Neural progenitor cell (in vitro differentiated cells): ENCODE measurements around the gene LYST. TPM values are rescaled to one million over a fixed set of nuclear protein-coding genes. Genes with fewer than 3 reads are reported as not detected.

Source experiments
- DNase-seq: peaks from one replicate; pipeline ENCODE4 v3.0.0-alpha.2; 2016; ENCODE audit warnings: low spot score
- H2AFZ ChIP-seq: fragments of 200-600 bp; sonication (generic); replicated peaks from 2 replicates; pipeline ENCODE4 v1.6.1; 2016; ENCODE audit warnings: antibody characterized with exemption
- H3F3A ChIP-seq: fragments of 200-600 bp; sonication (generic); 2 replicates; pipeline ENCODE4 v1.6.1; 2016; ENCODE audit warnings: antibody characterized with exemption, low read depth
- H3K27ac ChIP-seq: fragments of 200-600 bp; sonication (generic); 2 replicates; pipeline ENCODE4 v1.5.1; 2016; ENCODE audit warnings: mild to moderate bottlenecking
- H3K27me3 ChIP-seq: fragments of 200-600 bp; sonication (generic); 2 replicates; pipeline ENCODE4 v1.6.1; 2016; ENCODE audit warnings: mild to moderate bottlenecking, moderate library complexity
- H3K36me3 ChIP-seq: fragments of 200-600 bp; sonication (generic); 2 replicates; pipeline ENCODE4 v1.5.1; 2016
- H3K4me1 ChIP-seq: fragments of 200-600 bp; sonication (generic); 2 replicates; pipeline ENCODE4 v1.6.1; 2016; ENCODE audit warnings: mixed run types
- H3K4me2 ChIP-seq: fragments of 200-600 bp; sonication (generic); 2 replicates; pipeline ENCODE4 v1.6.1; 2016
- H3K4me3 ChIP-seq: fragments of 200-600 bp; sonication (generic); 2 replicates; pipeline ENCODE4 v1.5.1; 2016
- H3K79me2 ChIP-seq: fragments of 200-600 bp; sonication (generic); 2 replicates; pipeline ENCODE4 v1.6.1; 2016; ENCODE audit warnings: low read depth
- H3K9ac ChIP-seq: fragments of 200-600 bp; sonication (generic); 2 replicates; pipeline ENCODE4 v1.6.1; 2016
- H3K9me3 ChIP-seq: fragments of 200-600 bp; sonication (generic); 2 replicates; pipeline ENCODE4 v1.5.1; 2016; ENCODE audit warnings: low read depth
- H4K20me1 ChIP-seq: fragments of 200-600 bp; sonication (generic); 2 replicates; pipeline ENCODE4 v1.6.1; 2016; ENCODE audit warnings: low read depth
- H3K27ac Mint-ChIP-seq: 3 replicates; pipeline ENCODE4 v1.8.0; 2021; ENCODE audit warnings: mixed read lengths
- H3K27me3 Mint-ChIP-seq: 2 replicates; pipeline ENCODE4 v1.8.0; 2022; ENCODE audit warnings: low read depth, mild to moderate bottlenecking, inconsistent platforms, moderate library complexity, mixed read lengths; ENCODE audit not compliant: insufficient read depth
- H3K36me3 Mint-ChIP-seq: 3 replicates; pipeline ENCODE4 v1.8.0; 2021; ENCODE audit warnings: mixed read lengths
- H3K4me1 Mint-ChIP-seq: 3 replicates; pipeline ENCODE4 v1.8.0; 2021; ENCODE audit warnings: mixed read lengths
- H3K4me3 Mint-ChIP-seq: 3 replicates; pipeline ENCODE4 v1.8.0; 2021; ENCODE audit warnings: mild to moderate bottlenecking, moderate library complexity, mixed read lengths
- H3K9me3 Mint-ChIP-seq: 3 replicates; pipeline ENCODE4 v1.8.0; 2020; ENCODE audit warnings: mixed read lengths
- CTCF ChIP-seq: fragments of 200-600 bp; sonication (generic); IDR thresholded peaks from 2 replicates; pipeline ENCODE4 v1.5.1; 2017; ENCODE audit warnings: antibody characterized with exemption, mild to moderate bottlenecking
- EZH2 ChIP-seq: fragments of 200-600 bp; sonication (generic); IDR thresholded peaks from 2 replicates; pipeline ENCODE4 v1.6.1; 2017; ENCODE audit warnings: antibody characterized with exemption, mild to moderate bottlenecking, moderate library complexity
- EZH2phosphoT487 ChIP-seq: fragments of 200-600 bp; sonication (generic); IDR thresholded peaks from 2 replicates; pipeline ENCODE4 v1.6.1; 2017; ENCODE audit warnings: antibody characterized with exemption
- total RNA-seq: library from RNA; depleted of rRNA; stranded (reverse); fragments of >200 nt; gene quantifications from 2 replicates; pipeline ENCODE4 v1.2.3, GENCODE V29; 2015; ENCODE audit warnings: low replicate concordance

LYST gene
- total RNA-seq, 1 donor from 2014 or later, result 0.82 TPM

GRCh38 chr1:235874261-235874660 is 7.6 kb upstream of the LYST start:
- H3K27ac ChIP-seq, result no peak overlapping the region
- peaks cover 27% of the 10 kb centered on the region for H3K27me3 ChIP-seq
- no peak for DNase-seq
- Mint-ChIP-seq H3K27ac (no peak overlapping the region), H3K9me3 (no peaks in the 10 kb centered on the region), H3K4me3 (no peak overlapping the region), H3K36me3 (no peaks in the 10 kb centered on the region), H3K4me1 (no peaks in the 10 kb centered on the region), H3K27me3 (peaks cover 3% of the 10 kb centered on the region)
- no peak overlapping the region for H3K4me3 ChIP-seq
- H3K4me2 ChIP-seq, result no peak overlapping the region
- H3K4me1 ChIP-seq, result no peaks in the 10 kb centered on the region
- TF ChIP-seq EZH2 (no peak), CTCF (no peak), EZH2phosphoT487 (no peak)
- H3K79me2 ChIP-seq, result no peaks in the 10 kb centered on the region
- H3K9me3 ChIP-seq, result no peaks in the 10 kb centered on the region
- no peaks in the 10 kb centered on the region for H3F3A ChIP-seq
- no peaks in the 10 kb centered on the region for H3K36me3 ChIP-seq
- H2AFZ ChIP-seq, result no peak overlapping the region
- H3K9ac ChIP-seq, result no peak overlapping the region
- H4K20me1 ChIP-seq, result no peaks in the 10 kb centered on the region

GRCh38 chr1:235873571-235873970 is 6.9 kb upstream of the LYST start:
- Histone ChIP-seq H3K27ac (no peak overlapping the region), H3K4me2 (no peak overlapping the region), H3K4me1 (no peaks in the 10 kb centered on the region), H3K79me2 (no peaks in the 10 kb centered on the region), H3K27me3 (peaks cover 27% of the 10 kb centered on the region), H3K9me3 (no peaks in the 10 kb centered on the region), H3K36me3 (no peaks in the 10 kb centered on the region), H3K9ac (no peak overlapping the region), H3F3A (no peaks in the 10 kb centered on the region), H2AFZ (no peak overlapping the region), H4K20me1 (no peaks in the 10 kb centered on the region), H3K4me3 (no peak overlapping the region)
- no peaks in the 10 kb centered on the region for H3K9me3 Mint-ChIP-seq
- no peaks in the 10 kb centered on the region for H3K36me3 Mint-ChIP-seq
- H3K27me3 Mint-ChIP-seq, result peaks cover 3% of the 10 kb centered on the region
- no peaks in the 10 kb centered on the region for H3K4me1 Mint-ChIP-seq
- TF ChIP-seq CTCF (no peak), EZH2 (no peak), EZH2phosphoT487 (no peak)
- no peak overlapping the region for H3K27ac Mint-ChIP-seq
- H3K4me3 Mint-ChIP-seq, result no peak overlapping the region
- no peak for DNase-seq

- H3F3A ChIP-seq, result no peaks in the 10 kb centered on the region
- H3K4me3 ChIP-seq, result no peak overlapping the region
- no peak overlapping the region for H2AFZ ChIP-seq
- no peak for DNase-seq
- H3K9me3 Mint-ChIP-seq, result no peaks in the 10 kb centered on the region
- H3K27ac ChIP-seq, result no peak overlapping the region
- no peaks in the 10 kb centered on the region for H3K9me3 ChIP-seq
- H3K27me3 Mint-ChIP-seq, result peaks cover 7% of the 10 kb centered on the region
- no peaks in the 10 kb centered on the region for H3K36me3 ChIP-seq
- peaks cover 27% of the 10 kb centered on the region for H3K27me3 ChIP-seq
- no peak overlapping the region for H3K9ac ChIP-seq
- no peaks in the 10 kb centered on the region for H3K4me1 ChIP-seq
- no peaks in the 10 kb centered on the region for H4K20me1 ChIP-seq
- no peak overlapping the region for H3K27ac Mint-ChIP-seq
- no peaks in the 10 kb centered on the region for H3K4me1 Mint-ChIP-seq
- no peak overlapping the region for H3K4me2 ChIP-seq
- H3K79me2 ChIP-seq, result no peaks in the 10 kb centered on the region
- TF ChIP-seq CTCF, result no peak
- H3K36me3 Mint-ChIP-seq, result no peaks in the 10 kb centered on the region
- H3K4me3 Mint-ChIP-seq, result no peak overlapping the region
Observed at GRCh38 chr1:235873045-235873444, 6.3 kb upstream of the LYST start.

GRCh38 chr1:235872270-235872669 is 5.6 kb upstream of the LYST start:
- no peaks in the 10 kb centered on the region for H4K20me1 ChIP-seq
- no peak overlapping the region for H3K4me3 Mint-ChIP-seq
- H3K27me3 ChIP-seq, result peaks cover 27% of the 10 kb centered on the region
- no peaks in the 10 kb centered on the region for H3K9me3 Mint-ChIP-seq
- H3K9ac ChIP-seq, result no peak overlapping the region
- H3K4me1 Mint-ChIP-seq, result peaks cover 2% of the 10 kb centered on the region
- H3K9me3 ChIP-seq, result no peaks in the 10 kb centered on the region
- H3K27ac Mint-ChIP-seq, result no peak overlapping the region
- no peaks in the 10 kb centered on the region for H3K79me2 ChIP-seq
- DNase-seq, result no peak
- no peaks in the 10 kb centered on the region for H3K36me3 ChIP-seq
- no peak overlapping the region for H3K4me3 ChIP-seq
- peaks cover 6% of the 10 kb centered on the region for H3K4me1 ChIP-seq
- H3K36me3 Mint-ChIP-seq, result no peaks in the 10 kb centered on the region
- no peak for TF ChIP-seq CTCF
- no peak for TF ChIP-seq EZH2
- TF ChIP-seq EZH2phosphoT487, result no peak
- no peak overlapping the region for H3K27ac ChIP-seq
- no peak overlapping the region for H2AFZ ChIP-seq
- H3F3A ChIP-seq, result peaks cover 2% of the 10 kb centered on the region
- H3K27me3 Mint-ChIP-seq, result peaks cover 7% of the 10 kb centered on the region
- H3K4me2 ChIP-seq, result no peak overlapping the region
